DOHH2 (cell line): ENCODE results near the gene NDUFA13.

Experiments
- H3F3A ChIP-seq: fragments of 200-600 bp; sonication (generic), shearing (Covaris generic); 2 replicates; pipeline ENCODE4 v1.6.0; 2016; ENCODE audit warnings: antibody characterized with exemption, mild to moderate bottlenecking; ENCODE audit not compliant: control insufficient read depth, insufficient read depth
- H3K27ac ChIP-seq: fragments of 200-600 bp; sonication (generic); 2 replicates; pipeline ENCODE4 v1.5.1; 2014; ENCODE audit warnings: low read depth, mild to moderate bottlenecking, low read length, moderate library complexity
- H3K27me3 ChIP-seq: fragments of 200-600 bp; sonication (generic); 2 replicates; pipeline ENCODE4 v1.6.1; 2014; ENCODE audit warnings: mild to moderate bottlenecking, low read length, mixed read lengths; ENCODE audit not compliant: control insufficient read depth
- H3K36me3 ChIP-seq: fragments of 200-600 bp; sonication (generic); 2 replicates; pipeline ENCODE4 v1.6.1; 2014; ENCODE audit warnings: mild to moderate bottlenecking, low read length, moderate library complexity, mixed read lengths; ENCODE audit not compliant: control insufficient read depth
- H3K4me1 ChIP-seq: fragments of 200-600 bp; sonication (generic); 2 replicates; pipeline ENCODE4 v1.6.1; 2014; ENCODE audit warnings: mild to moderate bottlenecking, low read length, mixed read lengths; ENCODE audit not compliant: control insufficient read depth
- H3K4me2 ChIP-seq: fragments of 200-600 bp; sonication (generic); 2 replicates; pipeline ENCODE4 v1.6.0; 2014; ENCODE audit warnings: mild to moderate bottlenecking, low read length, moderate library complexity
- H3K4me3 ChIP-seq: fragments of 200-600 bp; sonication (generic); 2 replicates; pipeline ENCODE4 v1.5.1; 2014; ENCODE audit warnings: mild to moderate bottlenecking, low read length, mixed read lengths
- H3K79me2 ChIP-seq: fragments of 200-600 bp; sonication (generic); 2 replicates; pipeline ENCODE4 v1.6.1; 2014; ENCODE audit warnings: mild to moderate bottlenecking, low read length, mixed read lengths; ENCODE audit not compliant: control insufficient read depth
- H3K9me2 ChIP-seq: fragments of 200-600 bp; sonication (generic); replicated peaks from 2 replicates; pipeline ENCODE4 v1.6.1; 2014; ENCODE audit warnings: mild to moderate bottlenecking, low read length, mixed read lengths; ENCODE audit not compliant: control insufficient read depth
- H3K9me3 ChIP-seq: fragments of 200-600 bp; sonication (generic); 2 replicates; pipeline ENCODE4 v1.6.1; 2014; ENCODE audit warnings: antibody characterized with exemption, low read length, mixed read lengths; ENCODE audit not compliant: control insufficient read depth, insufficient read depth
- H4K20me1 ChIP-seq: fragments of 200-600 bp; sonication (generic); 2 replicates; pipeline ENCODE4 v1.6.0; 2014; ENCODE audit warnings: low read depth, mild to moderate bottlenecking, antibody characterized with exemption, low read length, moderate library complexity; ENCODE audit not compliant: control insufficient read depth, insufficient read depth
- CTCF ChIP-seq: fragments of 200-600 bp; sonication (generic); IDR thresholded peaks from one replicate; pipeline ENCODE4 v1.5.1; 2014; ENCODE audit warnings: antibody characterized with exemption, mild to moderate bottlenecking, low read depth, low read length; ENCODE audit not compliant: poor library complexity, severe bottlenecking
- EZH2phosphoT487 ChIP-seq: fragments of 200-600 bp; sonication (generic); IDR thresholded peaks from 2 replicates; pipeline ENCODE4 v1.6.1; 2017; ENCODE audit warnings: borderline replicate concordance, mild to moderate bottlenecking, antibody characterized with exemption, low read length, moderate library complexity, mixed read lengths

The NDUFA13 gene

GRCh38 chr19:19495614-19496603 lies 20.1 kb upstream of the NDUFA13 start:
- no peak overlapping the region for H3K27ac ChIP-seq
- peaks cover 42% of the 10 kb centered on the region for H3K79me2 ChIP-seq
- no peaks in the 10 kb centered on the region for H3K27me3 ChIP-seq
- no peak overlapping the region for H3K4me3 ChIP-seq
- H3K4me2 ChIP-seq: no peak overlapping the region
- peaks cover 3% of the 10 kb centered on the region; the same call in 1 of the 2 replicates for H4K20me1 ChIP-seq
- no peaks in the 10 kb centered on the region for H3F3A ChIP-seq
- H3K36me3 ChIP-seq: peaks cover 94% of the 10 kb centered on the region
- no peaks in the 10 kb centered on the region for H3K9me3 ChIP-seq
- TF ChIP-seq CTCF (no peak), EZH2phosphoT487 (no peak)
- H3K4me1 ChIP-seq: no peaks in the 10 kb centered on the region
- no peaks in the 10 kb centered on the region for H3K9me2 ChIP-seq

DNA sequence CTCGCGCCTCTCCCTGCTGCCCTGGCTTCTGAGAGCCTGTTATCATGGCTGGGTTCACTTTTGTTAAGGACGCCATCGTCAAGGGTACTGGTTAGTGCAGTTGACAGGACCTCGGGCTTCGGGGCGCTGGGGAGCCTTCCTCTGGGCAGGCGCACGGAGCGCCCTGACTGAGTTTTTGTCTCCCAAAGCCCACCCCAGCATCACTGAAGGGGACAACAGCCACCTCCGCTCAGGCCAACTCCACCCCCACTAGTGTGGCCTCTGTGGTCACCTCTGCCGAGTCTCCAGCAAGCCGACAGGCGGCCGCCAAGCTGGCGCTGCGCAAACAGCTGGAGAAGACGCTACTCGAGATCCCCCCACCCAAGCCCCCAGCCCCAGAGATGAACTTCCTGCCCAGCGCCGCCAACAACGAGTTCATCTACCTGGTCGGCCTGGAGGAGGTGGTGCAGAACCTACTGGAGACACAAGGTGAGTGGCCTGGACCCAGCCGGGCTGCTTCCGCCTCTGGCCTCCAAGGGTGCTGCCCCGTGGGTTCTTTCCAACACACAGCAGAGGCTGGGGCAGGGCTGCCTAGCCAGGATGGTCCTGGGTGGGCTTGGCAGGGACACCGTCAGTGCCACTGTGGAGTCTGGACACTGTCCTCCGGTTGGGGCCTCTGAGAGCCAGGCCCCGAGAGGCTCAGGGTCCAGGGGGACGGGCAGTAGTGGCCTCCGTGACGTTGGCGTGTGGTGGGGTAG lies 17.6 kb upstream of the NDUFA13 start:
- Histone ChIP-seq H3K4me3 (no peak overlapping the region), H3F3A (no peaks in the 10 kb centered on the region), H4K20me1 (no peaks in the 10 kb centered on the region), H3K79me2 (peaks cover 20% of the 10 kb centered on the region; the same call in 1 of the 2 replicates), H3K27me3 (no peaks in the 10 kb centered on the region), H3K9me2 (no peaks in the 10 kb centered on the region), H3K27ac (no peak overlapping the region), H3K4me1 (no peaks in the 10 kb centered on the region), H3K9me3 (no peaks in the 10 kb centered on the region), H3K4me2 (no peak overlapping the region), H3K36me3 (peaks cover 94% of the 10 kb centered on the region)
- TF ChIP-seq CTCF (no peak), EZH2phosphoT487 (no peak)

DNA sequence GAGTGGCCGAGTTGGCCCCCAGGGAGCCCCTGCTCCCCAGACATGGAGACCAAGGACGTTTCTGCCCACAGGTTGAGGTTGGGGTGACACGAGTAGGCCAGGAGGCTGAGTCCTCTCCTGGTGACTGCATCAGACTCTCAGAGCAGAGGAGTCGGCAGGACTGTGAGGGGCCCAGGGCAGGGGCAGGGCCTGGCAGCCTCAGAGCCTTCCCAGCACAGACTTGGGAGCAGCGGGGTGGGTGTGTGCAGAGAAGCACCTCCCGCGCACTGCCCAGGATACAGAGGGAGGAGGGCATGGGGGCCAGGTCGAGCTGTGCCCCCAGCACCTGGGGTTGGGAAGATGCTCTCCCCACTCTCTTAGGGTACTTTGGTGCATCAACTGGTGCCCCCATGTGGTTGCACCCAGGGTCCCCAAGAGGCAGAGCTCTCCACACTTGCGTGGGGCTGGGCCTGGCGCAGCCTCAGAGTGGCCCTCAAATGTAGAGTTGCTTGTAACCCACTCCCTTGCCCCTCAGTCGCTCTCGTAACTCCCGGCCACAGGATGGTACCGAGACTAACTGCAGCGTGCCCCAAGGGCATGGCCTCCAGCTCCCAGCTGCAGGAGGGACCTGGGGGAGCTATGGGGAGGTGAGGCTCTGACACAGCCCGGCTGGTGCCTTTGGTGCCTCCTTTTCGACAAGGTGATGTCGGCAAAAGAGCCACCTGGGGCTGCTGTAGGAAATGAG lies 16.6 kb upstream of the NDUFA13 start:
- no peaks in the 10 kb centered on the region for H3K9me3 ChIP-seq
- H3K27me3 ChIP-seq: no peaks in the 10 kb centered on the region
- H3K4me3 ChIP-seq: no peak overlapping the region
- no peak overlapping the region for H3K4me2 ChIP-seq
- no peaks in the 10 kb centered on the region for H4K20me1 ChIP-seq
- H3K9me2 ChIP-seq: no peaks in the 10 kb centered on the region
- peaks cover 12% of the 10 kb centered on the region; the same call in 1 of the 2 replicates for H3K79me2 ChIP-seq
- peaks cover 96% of the 10 kb centered on the region for H3K36me3 ChIP-seq
- H3K4me1 ChIP-seq: no peaks in the 10 kb centered on the region
- no peak for TF ChIP-seq EZH2phosphoT487
- no peak for TF ChIP-seq CTCF
- H3K27ac ChIP-seq: no peak overlapping the region
- no peaks in the 10 kb centered on the region for H3F3A ChIP-seq
